Astrocyte (in vitro differentiated cells and primary cell): ENCODE data around the gene HNRNPM. TPM values are rescaled to one million over a fixed set of nuclear protein-coding genes. Genes with fewer than 3 reads are reported as not detected.

Experiments used
- DNase-seq: peaks from one replicate; pipeline ENCODE4 v3.0.0-alpha.2; 2010; ENCODE audit warnings: low read depth
- FAIRE-seq: peaks from 2 replicates; lab custom pipeline; 2011; peaks lifted over from hg19 to GRCh38; lab: Jason Lieb, UNC
- H2AFZ ChIP-seq: 2 replicates; pipeline ENCODE4 v1.6.0; 2012; ENCODE audit warnings: low read depth, low read length, inconsistent platforms
- H3K27ac ChIP-seq: 2 replicates; pipeline ENCODE4 v1.5.1; 2011; ENCODE audit warnings: low read depth, low read length, inconsistent platforms
- H3K27me3 ChIP-seq: 2 replicates; pipeline ENCODE4 v1.6.0; 2011; ENCODE audit warnings: low read length, inconsistent platforms; ENCODE audit not compliant: insufficient read depth
- H3K36me3 ChIP-seq: 2 replicates; pipeline ENCODE4 v1.5.1; 2011; ENCODE audit warnings: low read length, inconsistent platforms; ENCODE audit not compliant: insufficient read depth
- H3K4me1 ChIP-seq: 2 replicates; pipeline ENCODE4 v1.5.1; 2011; ENCODE audit warnings: low read length, inconsistent platforms; ENCODE audit not compliant: insufficient read depth
- H3K4me2 ChIP-seq: 2 replicates; pipeline ENCODE4 v1.6.0; 2012; ENCODE audit warnings: low read length, inconsistent platforms
- H3K4me3 ChIP-seq: 2 replicates; pipeline ENCODE4 v1.5.1; 2011; ENCODE audit warnings: low read depth, mild to moderate bottlenecking, low read length, inconsistent platforms; ENCODE audit not compliant: insufficient read depth
- H3K79me2 ChIP-seq: 2 replicates; pipeline ENCODE4 v1.6.0; 2012; ENCODE audit warnings: mild to moderate bottlenecking, low read length, inconsistent platforms; ENCODE audit not compliant: insufficient read depth
- H3K9ac ChIP-seq: 2 replicates; pipeline ENCODE4 v1.6.0; 2012; ENCODE audit warnings: mild to moderate bottlenecking, low read length, inconsistent platforms
- H3K9me3 ChIP-seq: 2 replicates; pipeline ENCODE4 v1.5.1; 2012; ENCODE audit warnings: low read depth, mild to moderate bottlenecking, low read length, inconsistent platforms; ENCODE audit not compliant: insufficient read depth
- H4K20me1 ChIP-seq: 2 replicates; pipeline ENCODE4 v1.6.0; 2012; ENCODE audit warnings: low read length, inconsistent platforms; ENCODE audit not compliant: insufficient read depth
- H3K27ac Mint-ChIP-seq: one replicate; pipeline ENCODE4 v1.8.0; 2021; ENCODE audit warnings: mild to moderate bottlenecking, mixed read lengths; ENCODE audit not compliant: unreplicated experiment
- H3K27me3 Mint-ChIP-seq: one replicate; pipeline ENCODE4 v1.8.0; 2021; ENCODE audit warnings: low read depth, mixed read lengths; ENCODE audit not compliant: unreplicated experiment
- H3K36me3 Mint-ChIP-seq: one replicate; pipeline ENCODE4 v1.8.0; 2021; ENCODE audit warnings: low read depth, mixed read lengths; ENCODE audit not compliant: unreplicated experiment
- H3K4me1 Mint-ChIP-seq: one replicate; pipeline ENCODE4 v1.8.0; 2021; ENCODE audit warnings: low read depth, mixed read lengths; ENCODE audit not compliant: unreplicated experiment
- H3K4me3 Mint-ChIP-seq: one replicate; pipeline ENCODE4 v1.8.0; 2021; ENCODE audit warnings: mild to moderate bottlenecking, moderate library complexity, mixed read lengths; ENCODE audit not compliant: unreplicated experiment
- H3K9me3 Mint-ChIP-seq: one replicate; pipeline ENCODE4 v1.8.0; 2021; ENCODE audit warnings: mild to moderate bottlenecking, mixed read lengths; ENCODE audit not compliant: unreplicated experiment
- CTCF ChIP-seq: IDR thresholded peaks from 2 replicates; pipeline ENCODE4 v1.5.1; 2011; ENCODE audit warnings: low read depth, mild to moderate bottlenecking, inconsistent platforms, low read length, moderate library complexity; ENCODE audit not compliant: insufficient read depth
- EZH2 ChIP-seq: IDR thresholded peaks from 2 replicates; pipeline ENCODE4 v1.6.1; 2012; ENCODE audit warnings: mild to moderate bottlenecking, low read length, inconsistent platforms; ENCODE audit not compliant: insufficient read depth
- total RNA-seq: library from RNA; stranded (reverse); gene quantifications from 2 replicates; pipeline ENCODE4 v1.2.1, GENCODE V29; 2021

Gene HNRNPM
- total RNA-seq, 1 donor from 2014 or later = 172 TPM

- no peak overlapping the region for H3K27ac ChIP-seq
These were observed 41.9 kb downstream of the HNRNPM start for GRCh38 chr19:8486661-8487136.

GRCh38 chr19:8487137-8487851, 42.5 kb downstream of the HNRNPM start:
- peaks cover 30% of the 10 kb centered on the region for H3K36me3 ChIP-seq
- no peak overlapping the region for H3K27ac Mint-ChIP-seq
- H3K4me1 Mint-ChIP-seq = peaks cover 1% of the 10 kb centered on the region

More at GRCh38 chr19:8486661-8487136, 41.9 kb downstream of the HNRNPM start:
- Histone ChIP-seq H3K9ac (no peak overlapping the region), H3K27me3 (no peaks in the 10 kb centered on the region), H4K20me1 (peaks cover 75% of the 10 kb centered on the region), H3K4me1 (no peaks in the 10 kb centered on the region), H3K4me2 (no peak overlapping the region), H3K36me3 (peaks cover 33% of the 10 kb centered on the region), H2AFZ (no peak overlapping the region), H3K4me3 (no peak overlapping the region), H3K9me3 (no peaks in the 10 kb centered on the region), H3K79me2 (peaks cover 39% of the 10 kb centered on the region)
- Mint-ChIP-seq H3K9me3 (no peaks in the 10 kb centered on the region), H3K4me1 (peaks cover 3% of the 10 kb centered on the region), H3K4me3 (no peak overlapping the region), H3K27me3 (no peaks in the 10 kb centered on the region), H3K27ac (no peak overlapping the region), H3K36me3 (peaks cover 23% of the 10 kb centered on the region)
- no peak for DNase-seq
- TF ChIP-seq CTCF (no peak), EZH2 (no peak)
- FAIRE-seq = no peak

More at GRCh38 chr19:8487137-8487851, 42.5 kb downstream of the HNRNPM start:
- FAIRE-seq (no peak), DNase-seq (no peak)
- H3K4me1 ChIP-seq = no peaks in the 10 kb centered on the region
- no peak overlapping the region for H2AFZ ChIP-seq
- H3K4me3 ChIP-seq = no peak overlapping the region
- no peak overlapping the region for H3K27ac ChIP-seq
- no peak overlapping the region for H3K9ac ChIP-seq
- H3K4me2 ChIP-seq = no peak overlapping the region
- no peaks in the 10 kb centered on the region for H3K27me3 ChIP-seq
- H3K9me3 Mint-ChIP-seq = no peaks in the 10 kb centered on the region
- H3K79me2 ChIP-seq = peaks cover 33% of the 10 kb centered on the region
- H3K27me3 Mint-ChIP-seq = peaks cover under 1% of the 10 kb centered on the region
- TF ChIP-seq EZH2 (no peak), CTCF (no peak)
- H3K36me3 Mint-ChIP-seq = peaks cover 23% of the 10 kb centered on the region
- H3K4me3 Mint-ChIP-seq = no peak overlapping the region
- H3K9me3 ChIP-seq = no peaks in the 10 kb centered on the region
- peaks cover 70% of the 10 kb centered on the region for H4K20me1 ChIP-seq
